HCT116 (cell line): Measurements from ENCODE around the gene CADM3. TPM values are rescaled to one million over a fixed set of nuclear protein-coding genes. Genes with fewer than 3 reads are reported as not detected.

ENCODE experiments used
- ATAC-seq: fragments of 200-7000 bp; cut with Tn5 transposase; 2 replicates; pipeline ENCODE4 v1.9.1; 2020; ENCODE audit warnings: mild to moderate bottlenecking, moderate library complexity
- BruUV-seq: library from RNA; stranded (reverse); fragments of 400-500 nt; replicated peaks from 2 replicates; lab custom pipeline; 2021; lab: Mats Ljungman, UMichigan
- CTCF ChIA-PET: fragments of 300-600 bp; sonication (Branson Sonifier 250); formaldehyde crosslinking; loops from one replicate; lab custom pipeline; 2021; ENCODE audit warnings: antibody characterized with exemption; lab: Charles Lee
- POLR2A ChIA-PET: fragments of 300-600, 350-600 bp; sonication (Branson Sonifier 250); formaldehyde crosslinking; loops from one replicate; lab custom pipeline; 2021; ENCODE audit warnings: antibody characterized with exemption; lab: Charles Lee
- RAD21 ChIA-PET, 2 experiments: fragments of 300-600 bp; sonication (Branson Sonifier 250); formaldehyde crosslinking; loops; one replicate each; lab custom pipeline; 2023; ENCODE audit warnings: low total read pairs in 2 of 2; ENCODE audit not compliant: uncharacterized antibody in 2 of 2, unreplicated experiment in 2 of 2, low non-redundant PET in 1 of 2; lab: Charles Lee
- DNase-seq: peaks from one replicate; pipeline ENCODE4 v3.0.0-alpha.2; 2010; ENCODE audit warnings: low read depth, low spot score
- H2AFZ ChIP-seq: fragments of 200-600 bp; shearing (Covaris generic), sonication (generic); 2 replicates; pipeline ENCODE4 v1.6.1; 2017; ENCODE audit warnings: low read depth, mixed run types, mixed read lengths, antibody characterized with exemption, low read length; ENCODE audit not compliant: poor library complexity, severe bottlenecking
- H3K27ac ChIP-seq: 2 replicates; pipeline ENCODE4 v1.5.1; 2012; ENCODE audit warnings: low read depth, low read length
- H3K27me3 ChIP-seq: fragments of 200-600 bp; sonication (generic); 2 replicates; pipeline ENCODE4 v1.6.1; 2016; ENCODE audit warnings: mixed run types, low read length, mixed read lengths; ENCODE audit not compliant: insufficient read depth
- H3K36me3 ChIP-seq, 2 experiments: fragments of 200-500 bp in 1 of 2; fragments of 200-600 bp in 1 of 2; sonication (Bioruptor generic) in 1 of 2; sonication (generic) in 1 of 2; 2 replicates each; pipeline versions ENCODE4 v1.5.1 to v1.6.1; 2014 to 2016; ENCODE audit warnings: low read length in 2 of 2, inconsistent platforms in 1 of 2, mixed read lengths in 1 of 2, mixed run types in 1 of 2; ENCODE audit not compliant: insufficient read depth in 2 of 2, control insufficient read depth in 1 of 2
- H3K4me1 ChIP-seq, 2 experiments: fragments of 200-600 bp in 1 of 2; sonication (generic) in 1 of 2; 2 replicates each; pipeline versions ENCODE4 v1.5.1 to v1.6.1; 2012 to 2017; ENCODE audit warnings: low read length in 2 of 2, inconsistent platforms in 1 of 2, mild to moderate bottlenecking in 1 of 2, mixed read lengths in 1 of 2, mixed run types in 1 of 2, moderate library complexity in 1 of 2; ENCODE audit not compliant: insufficient read depth in 2 of 2, control insufficient read depth in 1 of 2
- H3K4me2 ChIP-seq: fragments of 200-600 bp; sonication (generic); 2 replicates; pipeline ENCODE4 v1.6.1; 2017; ENCODE audit warnings: mixed run types, low read length, mixed read lengths
- H3K4me3 ChIP-seq, 2 experiments: fragments of 200-600 bp in 1 of 2; sonication (generic) in 1 of 2; replicated peaks in 1 of 2; 2 replicates each; pipeline ENCODE4 v1.5.1; 2011 to 2016; ENCODE audit warnings: low read length in 2 of 2, control low read depth in 1 of 2, low read depth in 1 of 2, mild to moderate bottlenecking in 1 of 2, mixed read lengths in 1 of 2, mixed run types in 1 of 2
- H3K79me2 ChIP-seq: fragments of 200-600 bp; sonication (generic); 2 replicates; pipeline ENCODE4 v1.6.1; 2017; ENCODE audit warnings: mild to moderate bottlenecking, mixed run types, low read length, moderate library complexity, mixed read lengths; ENCODE audit not compliant: insufficient read depth
- H3K9ac ChIP-seq: fragments of 200-600 bp; sonication (generic); 2 replicates; pipeline ENCODE4 v1.6.1; 2016; ENCODE audit warnings: low read length, mixed read lengths
- H3K9me2 ChIP-seq: fragments of 200-600 bp; sonication (generic), shearing (Covaris generic); 2 replicates; pipeline ENCODE4 v1.6.1; 2017; ENCODE audit warnings: mixed run types, mild to moderate bottlenecking, moderate library complexity; ENCODE audit not compliant: insufficient read depth
- H3K9me3 ChIP-seq, 2 experiments: fragments of 200-500 bp in 1 of 2; fragments of 200-600 bp in 1 of 2; sonication (Bioruptor generic) in 1 of 2; sonication (generic) in 1 of 2; 2 replicates each; pipeline ENCODE4 v1.6.1; 2014 to 2017; ENCODE audit warnings: low read length in 2 of 2, mixed read lengths in 2 of 2, inconsistent platforms in 1 of 2, low read depth in 1 of 2, mild to moderate bottlenecking in 1 of 2, mixed run types in 1 of 2, moderate library complexity in 1 of 2; ENCODE audit not compliant: control insufficient read depth in 1 of 2, insufficient read depth in 1 of 2
- H4K20me1 ChIP-seq: fragments of 200-600 bp; sonication (generic), shearing (Covaris generic); 2 replicates; pipeline ENCODE4 v1.6.1; 2017; ENCODE audit warnings: mixed run types, mild to moderate bottlenecking, moderate library complexity; ENCODE audit not compliant: insufficient read depth
- ELF1 ChIP-seq: IDR thresholded peaks from 2 replicates; pipeline ENCODE4 v1.6.1; 2012; ENCODE audit warnings: low read depth, borderline replicate concordance
- EZH2phosphoT487 ChIP-seq: fragments of 200-600 bp; IDR thresholded peaks from 2 replicates; pipeline ENCODE4 v1.6.1; 2018; ENCODE audit warnings: antibody characterized with exemption, borderline replicate concordance
- FOSL1 ChIP-seq: IDR thresholded peaks from 2 replicates; pipeline ENCODE4 v1.6.1; 2012; ENCODE audit warnings: low read depth
- JUND ChIP-seq: IDR thresholded peaks from 2 replicates; pipeline ENCODE4 v1.6.1; 2012
- POLR2A ChIP-seq: IDR thresholded peaks from 2 replicates; pipeline ENCODE4 v1.7.0; 2011; ENCODE audit warnings: borderline replicate concordance; ENCODE audit not compliant: insufficient read depth, insufficient read length; ENCODE audit errors: extremely low read depth
- SIN3A ChIP-seq: IDR thresholded peaks from 2 replicates; pipeline ENCODE4 v1.6.1; 2012; ENCODE audit warnings: low read depth
- TCF7L2 ChIP-seq: IDR thresholded peaks from 2 replicates; pipeline ENCODE4 v1.7.0; 2011; ENCODE audit warnings: borderline replicate concordance, inconsistent platforms; ENCODE audit not compliant: insufficient read depth, insufficient read length; ENCODE audit errors: extremely low read depth
- ZFX ChIP-seq: fragments of 450-650 bp; IDR thresholded peaks from 2 replicates; pipeline ENCODE4 v1.6.1; 2017
- intact Hi-C: fragments of 100-400 bp; cut with micrococcal nuclease; formaldehyde crosslinking; loops from 2 replicates; pipeline ENCODE4 v1.10.0; 2022
- total RNA-seq: library from RNA; stranded (reverse); gene quantifications from one replicate; pipeline ENCODE4 v1.2.1, GENCODE V29; 2021; ENCODE audit not compliant: unreplicated experiment
- TF ChIP-seq, protein P1 (sequence below), 3 experiments: fragments of 200-600 bp in 1 of 3; sonication (generic) in 1 of 3; IDR thresholded peaks in 2 of 3; conservative IDR thresholded peaks in 1 of 3; 2 replicates each; pipeline ENCODE4 v1.5.1; 2012 to 2017; ENCODE audit warnings: low read depth in 2 of 3, low read length in 2 of 3, antibody characterized with exemption in 1 of 3, borderline replicate concordance in 1 of 3, control low read depth in 1 of 3, mild to moderate bottlenecking in 1 of 3, mixed read lengths in 1 of 3, mixed run types in 1 of 3, moderate library complexity in 1 of 3; ENCODE audit not compliant: insufficient read depth in 1 of 3
- TF ChIP-seq, protein P2 (sequence below): IDR thresholded peaks from 2 replicates; pipeline ENCODE4 v1.6.1; 2011; ENCODE audit warnings: mild to moderate bottlenecking, low read length, moderate library complexity; ENCODE audit not compliant: insufficient replicate concordance; ENCODE audit errors: extremely low read depth

CADM3 gene
- total RNA-seq, 1 experiment from 2014 or later, result not detected

DNA sequence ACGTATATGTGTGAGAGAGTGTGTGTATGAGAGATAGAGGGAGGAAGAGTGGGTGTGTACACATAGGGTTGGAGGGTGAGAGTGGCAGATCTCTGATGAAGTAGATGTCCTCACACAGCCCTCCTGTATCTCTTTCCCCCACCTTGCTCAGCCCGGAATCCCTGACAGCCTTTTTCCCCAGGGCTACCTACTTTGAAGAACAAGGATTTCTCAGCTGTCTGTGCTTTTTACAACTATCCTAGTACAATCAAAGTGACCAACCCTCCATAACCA lies 29.1 kb upstream of the CADM3 start:
- H2AFZ ChIP-seq, result no peak overlapping the region
- no peaks in the 10 kb centered on the region for H4K20me1 ChIP-seq
- ChIA-PET POLR2A (no interaction called here), RAD21 (no interaction called here), CTCF (interaction anchor here (0.6 to 1.1 kb wide), 2 partner anchors 10 to 747 kb away, joined by 3 to 4 read pairs; no protein-coding TSS in a partner anchor)
- H3K9ac ChIP-seq, result no peak overlapping the region
- DNase-seq (no peak), ATAC-seq (no peak)
- H3K9me2 ChIP-seq, result no peaks in the 10 kb centered on the region; the same call in 1 of the 2 replicates
- no peak overlapping the region for H3K27ac ChIP-seq
- intact Hi-C loops, result no loop called here
- no peak for TF ChIP-seq ELF1
- TF ChIP-seq, protein P1, sequence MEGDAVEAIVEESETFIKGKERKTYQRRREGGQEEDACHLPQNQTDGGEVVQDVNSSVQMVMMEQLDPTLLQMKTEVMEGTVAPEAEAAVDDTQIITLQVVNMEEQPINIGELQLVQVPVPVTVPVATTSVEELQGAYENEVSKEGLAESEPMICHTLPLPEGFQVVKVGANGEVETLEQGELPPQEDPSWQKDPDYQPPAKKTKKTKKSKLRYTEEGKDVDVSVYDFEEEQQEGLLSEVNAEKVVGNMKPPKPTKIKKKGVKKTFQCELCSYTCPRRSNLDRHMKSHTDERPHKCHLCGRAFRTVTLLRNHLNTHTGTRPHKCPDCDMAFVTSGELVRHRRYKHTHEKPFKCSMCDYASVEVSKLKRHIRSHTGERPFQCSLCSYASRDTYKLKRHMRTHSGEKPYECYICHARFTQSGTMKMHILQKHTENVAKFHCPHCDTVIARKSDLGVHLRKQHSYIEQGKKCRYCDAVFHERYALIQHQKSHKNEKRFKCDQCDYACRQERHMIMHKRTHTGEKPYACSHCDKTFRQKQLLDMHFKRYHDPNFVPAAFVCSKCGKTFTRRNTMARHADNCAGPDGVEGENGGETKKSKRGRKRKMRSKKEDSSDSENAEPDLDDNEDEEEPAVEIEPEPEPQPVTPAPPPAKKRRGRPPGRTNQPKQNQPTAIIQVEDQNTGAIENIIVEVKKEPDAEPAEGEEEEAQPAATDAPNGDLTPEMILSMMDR (IDR thresholded peaks at IDR 0.05 in 2 of 3, conservative IDR thresholded peaks at IDR 0.05 in 1 of 3; ENCODE audit: borderline replicate concordance in 1 of 3, insufficient read depth in 1 of 3, low read depth in 2 of 3, low read length in 2 of 3), result no peak
- TF ChIP-seq JUND, result no peak
- TF ChIP-seq POLR2A, result no peak
- TF ChIP-seq FOSL1, result no peak
- TF ChIP-seq SIN3A, result no peak
- no peak for TF ChIP-seq ZFX
- no peak for TF ChIP-seq EZH2phosphoT487
- TF ChIP-seq TCF7L2, result no peak
- TF ChIP-seq, protein P2, sequence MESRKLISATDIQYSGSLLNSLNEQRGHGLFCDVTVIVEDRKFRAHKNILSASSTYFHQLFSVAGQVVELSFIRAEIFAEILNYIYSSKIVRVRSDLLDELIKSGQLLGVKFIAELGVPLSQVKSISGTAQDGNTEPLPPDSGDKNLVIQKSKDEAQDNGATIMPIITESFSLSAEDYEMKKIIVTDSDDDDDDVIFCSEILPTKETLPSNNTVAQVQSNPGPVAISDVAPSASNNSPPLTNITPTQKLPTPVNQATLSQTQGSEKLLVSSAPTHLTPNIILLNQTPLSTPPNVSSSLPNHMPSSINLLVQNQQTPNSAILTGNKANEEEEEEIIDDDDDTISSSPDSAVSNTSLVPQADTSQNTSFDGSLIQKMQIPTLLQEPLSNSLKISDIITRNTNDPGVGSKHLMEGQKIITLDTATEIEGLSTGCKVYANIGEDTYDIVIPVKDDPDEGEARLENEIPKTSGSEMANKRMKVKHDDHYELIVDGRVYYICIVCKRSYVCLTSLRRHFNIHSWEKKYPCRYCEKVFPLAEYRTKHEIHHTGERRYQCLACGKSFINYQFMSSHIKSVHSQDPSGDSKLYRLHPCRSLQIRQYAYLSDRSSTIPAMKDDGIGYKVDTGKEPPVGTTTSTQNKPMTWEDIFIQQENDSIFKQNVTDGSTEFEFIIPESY, result no peak
- peaks cover 44% of the 10 kb centered on the region for H3K27me3 ChIP-seq
- H3K4me1 ChIP-seq, result no peaks in the 10 kb centered on the region
- H3K4me2 ChIP-seq, result no peak overlapping the region
- BruUV-seq, result no TSS peak
- no peak overlapping the region for H3K4me3 ChIP-seq
- H3K79me2 ChIP-seq, result no peaks in the 10 kb centered on the region
- H3K36me3 ChIP-seq, result no peaks in the 10 kb centered on the region
- no peaks in the 10 kb centered on the region for H3K9me3 ChIP-seq
